GM15510 (cell line): ENCODE results near the gene THSD7B.

ENCODE experiments used
- POLR2A ChIP-seq: IDR thresholded peaks from 3 replicates; pipeline ENCODE4 v1.6.1; 2011; ENCODE audit warnings: borderline replicate concordance; ENCODE audit not compliant: insufficient read length; ENCODE audit errors: extremely low read depth

THSD7B gene

GRCh38 chr2:136901732-136902131, 136.4 kb downstream of the THSD7B start:
- TF ChIP-seq POLR2A = no peak

GRCh38 chr2:136905779-136906178, 140.4 kb downstream of the THSD7B start:
- TF ChIP-seq POLR2A = no peak

GRCh38 chr2:136909777-136910176, 144.4 kb downstream of the THSD7B start:
- no peak for TF ChIP-seq POLR2A

GRCh38 chr2:136916131-136916530, 150.8 kb downstream of the THSD7B start:
- TF ChIP-seq POLR2A = no peak

- no peak for TF ChIP-seq POLR2A
These were observed 152.1 kb downstream of the THSD7B start for GRCh38 chr2:136917411-136917881.

- no peak for TF ChIP-seq POLR2A
These were observed 154.3 kb downstream of the THSD7B start for GRCh38 chr2:136919682-136920081.

GRCh38 chr2:136920652-136921333, 155.4 kb downstream of the THSD7B start:
- no peak for TF ChIP-seq POLR2A

GRCh38 chr2:136927156-136927555, 161.8 kb downstream of the THSD7B start:
- TF ChIP-seq POLR2A = no peak

- no peak for TF ChIP-seq POLR2A
These were observed 164.2 kb downstream of the THSD7B start for GRCh38 chr2:136929531-136929930.

- no peak for TF ChIP-seq POLR2A
These were observed 167.4 kb downstream of the THSD7B start for GRCh38 chr2:136932700-136933099.

- TF ChIP-seq POLR2A = no peak
These were observed 169.8 kb downstream of the THSD7B start for GRCh38 chr2:136935119-136935518.

GRCh38 chr2:136956050-136956449, 190.7 kb downstream of the THSD7B start:
- TF ChIP-seq POLR2A = no peak

- TF ChIP-seq POLR2A = no peak
These were observed 191.7 kb downstream of the THSD7B start for GRCh38 chr2:136957044-136957443.

- no peak for TF ChIP-seq POLR2A
These were observed 196.9 kb downstream of the THSD7B start for GRCh38 chr2:136962105-136962725.

GRCh38 chr2:136966485-136966884, 201.1 kb downstream of the THSD7B start:
- no peak for TF ChIP-seq POLR2A

- TF ChIP-seq POLR2A = no peak
These were observed 215.0 kb downstream of the THSD7B start for GRCh38 chr2:136980303-136980702.
